Stimulated activated CD8-positive, alpha-beta memory T cell treated with anti-CD3 and anti-CD28 coated beads, Interleukin-7, amount 100 ng/mL, for 48 hours (primary cell): Measurements from ENCODE around the gene LOX.

Experiments
- DNase-seq, 2 donors: peaks; one replicate each; pipeline ENCODE4 v3.0.0-alpha.2; 2020; ENCODE audit warnings: low read depth in 1 of 2; ENCODE audit errors: extremely low read depth in 1 of 2

The LOX gene, protein sequence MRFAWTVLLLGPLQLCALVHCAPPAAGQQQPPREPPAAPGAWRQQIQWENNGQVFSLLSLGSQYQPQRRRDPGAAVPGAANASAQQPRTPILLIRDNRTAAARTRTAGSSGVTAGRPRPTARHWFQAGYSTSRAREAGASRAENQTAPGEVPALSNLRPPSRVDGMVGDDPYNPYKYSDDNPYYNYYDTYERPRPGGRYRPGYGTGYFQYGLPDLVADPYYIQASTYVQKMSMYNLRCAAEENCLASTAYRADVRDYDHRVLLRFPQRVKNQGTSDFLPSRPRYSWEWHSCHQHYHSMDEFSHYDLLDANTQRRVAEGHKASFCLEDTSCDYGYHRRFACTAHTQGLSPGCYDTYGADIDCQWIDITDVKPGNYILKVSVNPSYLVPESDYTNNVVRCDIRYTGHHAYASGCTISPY

DNA sequence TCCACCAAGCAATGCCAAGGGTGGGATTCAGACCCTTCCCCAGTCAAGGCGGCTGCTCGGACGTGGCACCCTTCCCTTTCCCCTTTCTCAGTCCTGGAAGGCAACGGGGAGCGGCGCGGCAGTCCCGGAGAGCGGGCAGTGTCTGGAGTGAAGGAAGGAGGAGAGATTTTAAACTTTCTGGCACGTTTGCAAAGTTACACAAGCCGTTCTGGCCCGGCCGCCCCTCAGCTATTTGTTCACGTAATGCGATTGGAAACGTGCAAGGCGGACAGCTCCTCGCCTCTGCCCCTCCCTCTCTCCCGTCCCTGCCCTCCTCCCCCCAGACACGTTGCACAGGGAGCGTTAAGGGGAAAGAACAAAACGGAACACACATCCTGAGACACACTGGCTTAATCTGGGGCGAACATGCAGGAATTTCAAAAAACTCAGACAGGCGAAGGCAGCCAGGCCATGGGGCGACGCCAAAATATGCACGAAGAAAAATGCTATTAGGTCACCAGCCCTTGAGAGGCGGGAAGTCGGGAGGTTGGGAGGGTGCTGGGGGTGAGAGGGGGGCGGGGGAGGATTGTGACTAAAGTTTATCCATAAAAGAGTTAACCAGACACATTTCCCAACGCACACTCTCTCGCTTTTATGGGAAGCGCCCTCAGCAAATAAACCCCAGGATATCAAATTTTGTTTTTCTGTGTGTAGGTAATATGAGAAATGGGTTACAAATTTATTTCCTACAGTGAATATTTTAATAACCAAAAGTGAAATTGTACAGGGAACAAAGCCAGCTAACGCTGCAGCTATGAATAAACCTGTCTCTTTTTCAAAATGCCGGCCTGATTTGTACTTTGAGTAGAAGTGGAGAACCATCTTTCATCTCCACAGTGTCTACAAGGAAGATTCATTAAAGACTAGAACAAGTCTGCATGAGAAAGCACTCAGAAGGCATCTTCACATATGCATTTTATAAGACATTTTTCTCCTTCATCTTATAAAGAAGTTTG is at the start of gene LOX:
Gene LOX (minus strand): TSS at position 144 of the 995 bp plus-strand sequence. CDS start 274 bp downstream, outside the sequence.
- DNase-seq, result no peak

- DNase-seq, result no peak
Observed at GRCh38 chr5:122126756-122127321, 48.8 kb upstream of the LOX start.

DNA sequence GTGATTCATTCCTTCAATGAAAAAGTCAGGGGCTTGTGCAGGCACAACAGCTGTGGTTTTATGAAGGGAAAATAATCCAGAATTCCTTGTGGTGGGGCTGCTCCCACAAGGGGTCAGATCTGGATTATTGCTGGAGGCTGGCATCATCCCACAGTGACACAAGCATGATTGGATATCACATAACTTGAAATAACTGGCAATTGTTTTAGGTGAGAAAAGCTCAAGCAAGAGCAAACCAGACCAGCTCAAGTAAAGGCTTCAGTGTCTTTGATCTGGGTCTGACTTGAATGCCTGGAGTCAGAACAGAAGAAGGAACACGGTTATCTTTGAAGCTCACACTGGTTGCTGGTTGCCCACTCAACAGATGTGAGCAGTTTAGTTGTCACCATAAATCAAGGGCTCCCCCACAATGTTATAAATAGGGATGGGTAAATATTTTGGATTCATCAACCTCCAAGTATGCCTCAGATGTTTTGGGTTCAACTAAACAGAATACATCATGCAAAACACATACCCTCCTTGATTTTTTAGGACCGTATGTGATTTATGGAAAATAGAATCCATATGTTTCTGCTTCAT is 48.2 kb upstream of the LOX start:
- no peak for DNase-seq

- no peak for DNase-seq
Observed at GRCh38 chr5:122124766-122125165, 46.7 kb upstream of the LOX start.

- no peak for DNase-seq
Observed at GRCh38 chr5:122121479-122122465, 43.7 kb upstream of the LOX start.

DNA sequence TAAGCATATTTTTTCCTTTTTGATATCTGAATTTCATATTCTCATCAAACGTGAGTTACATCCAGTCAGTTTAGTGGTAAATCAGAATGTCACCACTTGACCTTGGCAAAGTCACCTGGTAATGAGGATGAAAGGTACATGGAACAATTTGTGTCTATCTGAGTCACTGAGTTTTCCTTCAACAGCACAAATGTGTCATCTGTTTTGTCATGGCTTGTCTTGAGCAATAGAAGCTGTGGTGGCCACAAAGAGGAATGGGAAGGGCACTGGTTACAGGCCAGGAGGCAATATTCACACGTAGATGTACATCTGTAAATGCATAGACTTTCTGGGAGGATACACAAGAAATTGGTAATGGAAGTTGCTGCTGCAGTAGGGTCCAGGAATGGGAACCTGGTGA is 42.9 kb upstream of the LOX start:
- DNase-seq, result no peak

DNA sequence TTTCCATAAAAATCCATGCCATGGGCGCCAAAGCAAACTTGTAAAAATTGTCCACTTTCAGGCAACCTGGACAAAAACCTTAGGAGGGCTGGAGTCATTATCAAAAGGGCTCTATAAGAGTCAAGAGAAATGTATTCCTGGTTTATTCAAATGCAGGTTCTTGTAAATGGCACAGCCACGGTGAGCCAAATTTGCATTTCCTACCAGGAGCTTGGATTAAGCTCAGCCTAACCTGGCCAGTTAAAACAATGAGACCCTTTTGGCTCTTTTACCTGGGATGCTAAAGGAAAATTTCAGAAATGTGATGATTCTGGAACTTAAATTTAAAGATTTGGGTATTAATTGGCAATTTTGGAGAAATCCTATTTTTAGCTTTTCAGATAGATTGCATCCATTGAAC is 42.4 kb upstream of the LOX start:
- DNase-seq, result no peak

DNA sequence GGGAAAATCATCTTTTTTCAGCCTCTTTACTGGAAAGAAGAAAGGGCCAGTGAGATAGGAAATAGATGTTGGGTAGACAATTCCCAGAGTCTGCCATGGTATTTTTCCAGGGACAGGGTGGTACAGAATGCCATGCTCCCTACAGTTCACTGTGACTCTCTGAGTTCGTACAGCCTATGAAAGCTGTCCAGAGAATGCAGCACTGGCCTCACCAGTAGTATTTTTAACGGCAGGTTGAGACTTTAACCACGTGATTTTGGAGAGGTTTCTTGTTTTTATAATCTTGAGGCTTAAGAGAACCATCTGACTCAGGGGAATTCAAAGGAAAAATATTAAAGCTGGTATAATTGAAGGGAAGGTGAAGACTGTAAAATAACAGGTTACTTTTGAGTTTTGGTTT is 41.1 kb upstream of the LOX start:
- DNase-seq, result no peak

DNA sequence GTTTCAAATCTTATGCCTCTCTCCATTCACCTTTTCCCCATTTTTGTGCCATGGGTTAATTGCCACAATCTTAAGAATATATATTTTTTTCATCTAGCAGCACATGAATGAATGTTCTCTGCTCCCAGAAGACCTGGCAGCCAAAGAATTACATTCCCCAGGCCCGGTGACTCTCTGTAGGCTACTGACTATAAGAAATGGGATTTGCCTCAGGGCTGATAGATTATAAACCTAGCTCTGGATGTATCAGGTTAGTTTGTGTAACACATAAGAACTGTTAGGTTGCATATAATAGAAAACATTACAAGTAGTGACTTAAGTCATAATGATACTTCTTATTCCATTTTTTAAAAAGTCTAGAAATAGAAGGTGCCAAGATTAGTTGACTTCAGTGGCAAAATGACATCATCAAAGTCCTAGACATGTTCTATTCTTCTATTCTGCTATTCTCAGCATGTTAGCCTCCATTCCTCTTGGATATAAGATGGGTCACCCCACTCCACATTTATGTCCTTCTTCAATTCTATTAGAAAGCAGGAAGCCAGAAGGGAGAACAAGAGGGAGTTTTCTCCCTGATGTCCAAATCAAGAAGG is 40.4 kb upstream of the LOX start:
- no peak for DNase-seq

GRCh38 chr5:122114501-122114900 is 36.4 kb upstream of the LOX start:
- DNase-seq, result no peak

DNA sequence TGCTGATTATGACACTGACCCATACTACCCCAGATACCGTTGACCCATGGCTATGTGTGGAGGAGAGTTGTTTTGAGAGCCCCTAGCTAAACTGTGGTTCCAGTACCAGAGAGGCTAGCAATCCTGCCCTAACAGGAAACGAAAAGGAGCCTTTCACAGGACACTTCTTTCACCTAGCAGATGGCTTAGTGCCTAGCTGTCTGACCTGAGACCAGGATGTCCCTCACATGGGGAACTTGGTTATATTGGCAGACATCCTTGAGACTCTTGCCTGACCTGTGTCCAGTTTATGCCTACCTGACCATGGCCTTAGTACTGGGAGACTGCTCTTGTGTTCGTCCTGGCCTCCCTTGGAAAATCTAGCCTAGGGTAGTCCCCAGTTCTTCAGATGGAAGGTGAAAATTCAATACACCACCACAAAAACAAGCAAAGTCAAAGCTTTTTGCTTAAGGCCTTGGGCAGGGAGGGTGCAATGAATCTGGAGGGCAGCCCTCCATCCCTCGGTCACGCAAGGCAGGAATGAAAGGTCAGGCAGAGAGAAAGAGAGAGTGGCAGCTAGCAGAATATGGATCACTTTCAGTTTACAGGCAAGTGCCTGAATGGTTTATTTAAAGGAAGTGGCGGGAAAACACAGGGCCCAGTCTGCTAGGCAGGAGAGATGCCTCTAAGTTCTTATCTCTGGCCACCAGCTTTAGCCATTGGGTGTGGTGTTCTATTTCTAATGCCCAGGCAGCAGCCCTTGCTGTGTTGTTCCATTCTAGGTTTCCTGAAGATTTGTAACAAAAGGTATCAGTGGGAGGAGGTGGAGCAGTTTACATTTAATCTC is 34.9 kb upstream of the LOX start:
- DNase-seq, result no peak

DNA sequence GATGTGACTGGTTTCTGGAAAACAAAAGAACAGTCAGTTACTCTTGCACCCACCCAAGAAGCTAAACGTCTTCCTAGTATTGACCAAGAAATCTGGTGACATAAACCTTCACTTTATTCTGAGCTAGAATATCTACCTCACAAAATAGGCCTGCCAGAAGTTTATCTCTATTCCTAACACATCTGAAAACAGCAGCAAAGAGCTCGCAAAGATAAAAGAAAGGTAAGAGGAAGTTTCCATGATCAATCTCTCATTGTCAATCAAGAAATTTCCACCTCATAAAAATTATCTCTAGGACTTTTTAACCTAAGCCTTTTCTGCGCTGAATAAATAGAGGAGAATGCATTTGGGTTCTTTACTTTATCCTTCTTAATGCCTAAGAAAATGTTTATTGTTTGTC is 34.0 kb upstream of the LOX start:
- no peak for DNase-seq

GRCh38 chr5:122111460-122111859 is 33.4 kb upstream of the LOX start:
- DNase-seq, result no peak

DNA sequence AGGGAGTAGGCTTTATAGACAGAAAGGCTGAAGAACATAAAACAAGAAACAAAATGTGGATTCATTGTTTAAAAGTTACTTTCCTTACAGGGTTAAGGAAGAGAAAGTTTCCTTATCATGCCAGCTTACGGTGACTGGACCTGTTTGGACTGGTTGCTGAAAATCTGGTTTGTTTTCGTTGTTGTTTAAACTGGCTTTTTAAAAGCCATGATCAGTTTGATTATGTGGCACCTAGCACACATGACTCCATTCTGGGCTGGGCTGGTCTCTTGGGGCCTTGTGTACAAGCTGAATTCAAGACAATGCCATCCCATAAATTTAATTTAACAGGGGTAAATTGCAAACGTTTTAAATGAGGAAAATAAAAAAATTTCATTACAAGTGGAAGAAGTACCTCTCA is 32.9 kb upstream of the LOX start:
- DNase-seq, result no peak

- no peak for DNase-seq
Observed at GRCh38 chr5:122107016-122107415, 29.0 kb upstream of the LOX start.

- no peak for DNase-seq
Observed at GRCh38 chr5:122105909-122106308, 27.9 kb upstream of the LOX start.

GRCh38 chr5:122102825-122103224 is 24.8 kb upstream of the LOX start:
- no peak for DNase-seq

DNA sequence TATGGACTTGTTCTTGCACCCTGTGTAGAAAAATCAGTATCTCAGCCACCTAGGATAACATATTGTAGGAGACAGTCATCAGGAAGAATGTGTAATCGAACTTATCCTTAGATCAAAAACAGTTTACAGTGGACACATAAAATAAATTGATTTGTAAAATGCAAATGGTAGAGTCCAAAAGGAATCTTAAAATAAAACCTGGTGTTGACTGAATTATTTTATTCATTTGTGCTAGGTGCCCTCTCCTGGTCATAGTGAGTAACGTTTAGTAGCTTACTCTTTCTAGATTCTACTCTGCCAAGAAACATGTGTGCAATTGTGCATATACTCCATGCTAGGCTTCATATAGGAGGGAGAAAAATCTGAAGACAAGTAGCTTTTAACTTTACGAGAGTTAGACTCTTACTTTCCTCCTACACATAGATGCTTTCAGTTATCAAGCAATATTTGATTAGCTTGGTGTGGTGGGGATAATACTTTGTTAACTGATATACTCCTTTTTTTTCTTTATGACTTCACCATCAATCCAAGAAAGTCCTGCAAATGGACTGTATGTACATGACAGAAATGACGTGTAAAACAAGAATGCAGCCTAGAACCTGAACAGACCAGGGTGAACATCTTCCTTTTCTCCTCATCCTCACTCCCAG is 23.7 kb upstream of the LOX start:
- DNase-seq, result no peak
